ENCODE data around the gene KIF14. TPM values are rescaled to one million over a fixed set of nuclear protein-coding genes. Genes with fewer than 3 reads are reported as not detected.

Gene KIF14
- total RNA-seq, 4 donors from 2014 or later, result 0.16 to 1.1 (median 0.23) TPM

DNA sequence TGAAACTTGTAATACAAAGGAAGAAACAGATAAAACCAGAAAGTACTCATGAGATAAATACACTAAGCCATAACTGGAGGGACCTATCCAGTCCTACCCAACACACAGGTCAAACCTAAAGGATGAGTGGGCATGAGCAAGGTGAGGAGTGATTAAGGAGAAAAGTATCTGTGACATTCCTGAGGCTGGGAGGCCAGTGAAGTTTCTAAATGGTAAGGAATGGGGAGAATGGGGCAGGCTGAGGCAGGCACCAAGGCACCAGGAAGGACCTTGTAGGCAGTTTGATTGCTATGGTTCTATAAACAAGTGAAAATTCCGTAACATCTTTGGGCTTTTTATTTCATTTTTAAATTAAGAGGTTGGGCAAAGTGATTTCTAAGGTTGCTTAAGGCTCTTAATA, 38.7 kb upstream of the KIF14 start:
- peak; percentile 70 for ATAC-seq (ENCODE audit: low FRiP score)
- DNase-seq (ENCODE audit: low spot score), result no peak
- TF ChIP-seq, protein P1, sequence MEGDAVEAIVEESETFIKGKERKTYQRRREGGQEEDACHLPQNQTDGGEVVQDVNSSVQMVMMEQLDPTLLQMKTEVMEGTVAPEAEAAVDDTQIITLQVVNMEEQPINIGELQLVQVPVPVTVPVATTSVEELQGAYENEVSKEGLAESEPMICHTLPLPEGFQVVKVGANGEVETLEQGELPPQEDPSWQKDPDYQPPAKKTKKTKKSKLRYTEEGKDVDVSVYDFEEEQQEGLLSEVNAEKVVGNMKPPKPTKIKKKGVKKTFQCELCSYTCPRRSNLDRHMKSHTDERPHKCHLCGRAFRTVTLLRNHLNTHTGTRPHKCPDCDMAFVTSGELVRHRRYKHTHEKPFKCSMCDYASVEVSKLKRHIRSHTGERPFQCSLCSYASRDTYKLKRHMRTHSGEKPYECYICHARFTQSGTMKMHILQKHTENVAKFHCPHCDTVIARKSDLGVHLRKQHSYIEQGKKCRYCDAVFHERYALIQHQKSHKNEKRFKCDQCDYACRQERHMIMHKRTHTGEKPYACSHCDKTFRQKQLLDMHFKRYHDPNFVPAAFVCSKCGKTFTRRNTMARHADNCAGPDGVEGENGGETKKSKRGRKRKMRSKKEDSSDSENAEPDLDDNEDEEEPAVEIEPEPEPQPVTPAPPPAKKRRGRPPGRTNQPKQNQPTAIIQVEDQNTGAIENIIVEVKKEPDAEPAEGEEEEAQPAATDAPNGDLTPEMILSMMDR (IDR thresholded peaks at IDR 0.05), result no peak

DNA sequence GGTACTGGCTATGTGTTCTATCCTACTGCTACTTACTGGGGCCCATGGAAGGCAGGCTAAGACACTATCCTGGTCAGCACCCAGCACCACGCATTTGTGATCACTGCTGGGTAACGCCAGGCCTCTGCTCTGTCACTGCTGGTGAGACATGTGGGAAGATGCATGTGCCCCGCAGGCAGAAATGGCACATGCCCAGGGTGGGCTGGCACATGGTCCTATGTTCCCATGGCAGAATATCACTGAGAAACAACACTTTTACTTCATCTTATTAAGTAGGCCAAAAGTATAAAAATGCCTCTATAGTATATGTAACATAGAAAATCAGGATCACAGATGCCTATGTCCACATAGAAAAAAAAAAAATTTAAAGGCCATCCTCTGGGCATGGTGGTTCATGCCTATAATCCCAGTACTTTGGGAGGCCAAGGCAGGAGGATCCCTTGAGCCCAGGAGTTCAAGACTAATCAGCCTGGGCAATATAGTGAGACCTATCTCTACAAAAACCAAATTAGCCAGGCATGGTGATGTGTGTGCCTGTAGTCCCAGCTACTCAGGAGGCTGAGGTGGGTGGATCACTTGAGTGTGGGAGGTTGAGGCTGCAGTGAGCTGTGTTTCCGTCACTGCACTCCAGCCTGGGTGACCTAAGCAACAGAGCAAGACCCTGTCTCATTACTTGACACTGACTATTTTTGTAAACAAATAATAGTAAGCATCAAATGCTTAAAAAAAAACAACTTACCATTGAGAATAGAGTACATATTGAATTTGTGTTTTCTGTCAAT, 37.7 kb upstream of the KIF14 start:
- no peak for ATAC-seq (ENCODE audit: low FRiP score)
- TF ChIP-seq, protein P1 (IDR thresholded peaks at IDR 0.05), result no peak
- DNase-seq (ENCODE audit: low spot score), result no peak

DNA sequence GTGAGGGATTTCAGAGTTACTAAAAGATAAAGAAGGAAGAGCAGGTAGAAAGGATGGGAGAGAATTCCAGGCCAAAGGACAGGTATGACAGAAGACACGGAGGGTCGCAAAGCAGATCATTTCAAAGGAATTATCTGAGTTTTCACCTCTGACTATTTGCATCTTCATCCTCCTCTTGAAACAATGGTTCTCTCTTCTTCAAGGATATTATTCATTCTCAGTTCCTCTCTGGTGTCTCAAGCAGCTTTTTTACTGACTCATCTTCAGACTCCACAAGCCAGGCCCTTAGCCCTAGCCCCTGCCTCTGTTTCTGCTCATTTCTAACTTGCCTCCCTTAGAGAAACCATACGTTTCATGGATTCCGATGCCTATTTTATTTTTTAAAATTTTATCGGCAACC, 34.1 kb upstream of the KIF14 start:
- DNase-seq (ENCODE audit: low spot score) (no peak), ATAC-seq (ENCODE audit: low FRiP score) (no peak)
- TF ChIP-seq, protein P1 (IDR thresholded peaks at IDR 0.05), result no peak

DNA sequence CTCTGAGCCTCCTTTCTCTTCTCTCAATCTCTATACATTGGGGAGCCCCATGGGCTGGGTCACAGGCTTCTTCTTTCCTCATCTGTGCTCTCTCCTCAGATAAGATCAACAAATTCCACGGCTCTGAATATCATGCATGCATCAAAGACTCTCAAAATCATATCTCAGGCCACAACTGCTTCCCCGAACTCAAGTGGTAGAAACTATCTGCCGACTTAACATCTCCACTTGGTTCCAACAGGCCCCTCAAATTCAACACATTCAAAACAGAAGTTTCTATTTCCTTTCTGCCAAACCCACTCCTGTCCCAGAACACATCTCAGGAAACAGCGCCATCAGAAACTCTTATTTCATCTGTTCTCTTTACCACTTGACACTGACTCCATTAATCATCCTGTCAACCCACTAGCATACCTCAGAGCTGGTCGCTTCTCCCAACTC, 32.5 kb upstream of the KIF14 start:
- DNase-seq (ENCODE audit: low spot score), result no peak
- TF ChIP-seq, protein P1 (IDR thresholded peaks at IDR 0.05), result no peak
- ATAC-seq (ENCODE audit: low FRiP score), result no peak

DNA sequence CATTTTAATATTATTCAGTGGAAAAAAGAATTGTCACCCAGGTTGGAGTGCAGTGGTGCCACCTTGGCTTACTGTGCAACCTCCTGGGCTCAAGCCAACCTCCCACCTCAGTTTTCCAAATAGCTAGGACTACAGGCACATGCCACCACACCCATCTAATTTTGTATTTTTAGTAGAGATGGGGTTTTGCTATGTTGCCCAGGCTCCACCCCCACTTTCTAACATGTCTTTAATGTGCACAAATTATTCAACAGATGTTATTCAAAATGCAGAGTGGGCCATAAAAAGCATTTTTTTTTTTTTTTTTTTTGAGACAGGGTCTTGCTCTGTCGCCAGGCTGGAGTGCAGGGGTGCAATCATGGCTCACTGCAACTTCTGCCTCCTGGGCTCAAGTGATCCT, 31.8 kb upstream of the KIF14 start:
- no peak for DNase-seq (ENCODE audit: low spot score)
- no peak for ATAC-seq (ENCODE audit: low FRiP score)
- TF ChIP-seq, protein P1 (IDR thresholded peaks at IDR 0.05), result no peak

DNA sequence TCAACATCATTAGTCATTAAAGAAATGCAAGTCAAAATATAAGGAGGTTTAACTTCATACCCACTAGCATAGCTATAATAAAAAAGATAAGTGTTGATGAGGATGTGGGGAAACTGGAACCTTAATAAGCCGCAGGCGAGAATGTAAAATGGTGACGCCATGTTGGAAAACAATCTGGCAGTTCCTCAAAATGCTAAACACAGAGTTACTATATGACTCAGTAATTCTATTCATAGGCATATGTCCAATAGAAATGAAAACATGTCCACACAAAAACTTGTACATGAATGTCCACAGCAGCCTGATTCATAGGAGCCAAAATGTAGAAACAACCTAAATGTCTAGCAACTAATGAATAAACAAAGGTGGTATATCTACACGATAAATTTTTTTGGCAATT, 26.0 kb upstream of the KIF14 start:
- TF ChIP-seq, protein P1 (IDR thresholded peaks at IDR 0.05), result no peak
- DNase-seq (ENCODE audit: low spot score) (no peak), ATAC-seq (ENCODE audit: low FRiP score) (no peak)

DNA sequence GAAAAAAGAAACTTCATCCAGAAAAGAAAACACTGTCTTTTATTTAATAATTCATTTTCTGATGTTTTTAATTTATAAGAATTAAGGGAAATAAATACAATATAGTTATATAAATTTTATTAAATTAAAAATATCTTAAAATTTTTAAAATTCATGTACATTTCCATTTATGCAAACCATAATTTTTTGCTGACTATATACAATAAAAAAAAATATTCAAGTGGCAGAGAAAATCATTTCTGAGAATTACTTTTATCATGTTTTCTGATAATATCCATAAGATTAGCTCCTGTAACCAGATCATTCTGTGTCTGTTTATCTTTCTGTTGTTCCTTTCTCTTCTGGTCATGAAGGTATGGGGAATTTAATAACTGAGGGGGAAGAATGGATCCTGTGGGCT, 23.5 kb upstream of the KIF14 start:
- TF ChIP-seq, protein P1 (IDR thresholded peaks at IDR 0.05), result no peak
- ATAC-seq (ENCODE audit: low FRiP score) (no peak), DNase-seq (ENCODE audit: low spot score) (no peak)
